ENCODE measurements around the gene SLC30A7. TPM values are rescaled to one million over a fixed set of nuclear protein-coding genes. Genes with fewer than 3 reads are reported as not detected.

The SLC30A7 gene
- total RNA-seq, 1 donor from 2014 or later, result 8.5 TPM

DNA sequence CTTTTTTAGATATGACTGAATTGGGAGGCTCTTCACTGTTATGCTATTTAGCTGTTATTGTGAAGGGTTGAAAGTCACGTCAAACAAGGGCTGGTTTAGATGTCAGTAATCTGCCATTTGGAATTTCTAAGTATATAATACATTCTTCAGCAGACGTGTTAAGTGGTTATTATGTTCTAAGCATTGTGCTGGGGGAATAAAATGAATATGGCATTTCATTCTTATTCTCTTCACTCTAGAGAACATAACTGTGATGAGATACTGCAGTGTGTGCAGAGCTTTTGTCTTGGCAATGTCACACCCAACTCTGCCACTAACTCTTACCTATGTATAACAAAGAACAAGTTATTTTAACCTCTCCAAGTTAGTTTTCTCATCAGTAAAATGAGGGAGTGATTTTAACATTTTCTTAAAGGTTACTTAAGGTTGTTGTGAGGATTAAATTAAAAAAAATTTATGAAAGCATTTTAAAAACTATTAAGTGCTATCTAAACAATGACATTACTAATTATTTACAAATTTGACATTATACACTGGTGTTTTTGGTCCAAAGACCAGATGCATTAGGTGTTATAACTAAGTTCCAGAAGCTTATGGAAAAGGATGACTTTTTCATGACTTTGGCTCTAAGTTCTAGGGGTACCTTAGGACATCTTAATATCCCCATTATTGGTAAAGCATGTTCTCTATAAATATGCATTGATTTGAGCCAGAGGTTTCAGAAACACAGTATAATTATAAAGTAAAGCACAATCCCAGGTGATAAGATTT lies 58.3 kb downstream of the SLC30A7 start:
- no peak for DNase-seq (ENCODE audit: low spot score)
- intact Hi-C loops (cut with DNase I), result no loop called here

DNA sequence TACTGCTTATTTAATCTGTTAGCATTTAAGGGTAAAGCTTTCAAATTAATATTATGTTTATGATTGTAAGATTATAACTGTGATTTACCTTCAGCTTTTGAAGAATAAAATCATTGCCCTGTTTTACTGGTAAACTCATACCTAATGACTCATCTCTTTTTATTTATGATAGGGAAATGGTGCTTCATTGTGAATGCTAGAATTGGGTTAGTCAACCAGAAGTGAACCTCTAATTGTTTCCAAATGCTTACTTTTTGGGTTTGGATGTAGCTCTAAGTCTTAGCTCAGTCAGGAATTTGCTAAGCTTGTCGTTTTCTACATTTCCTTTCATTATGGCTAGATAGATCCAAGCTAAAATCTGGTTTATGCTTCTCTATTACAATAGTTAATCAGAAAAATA lies 59.4 kb downstream of the SLC30A7 start:
- intact Hi-C loops (cut with DNase I), result no loop called here

DNA sequence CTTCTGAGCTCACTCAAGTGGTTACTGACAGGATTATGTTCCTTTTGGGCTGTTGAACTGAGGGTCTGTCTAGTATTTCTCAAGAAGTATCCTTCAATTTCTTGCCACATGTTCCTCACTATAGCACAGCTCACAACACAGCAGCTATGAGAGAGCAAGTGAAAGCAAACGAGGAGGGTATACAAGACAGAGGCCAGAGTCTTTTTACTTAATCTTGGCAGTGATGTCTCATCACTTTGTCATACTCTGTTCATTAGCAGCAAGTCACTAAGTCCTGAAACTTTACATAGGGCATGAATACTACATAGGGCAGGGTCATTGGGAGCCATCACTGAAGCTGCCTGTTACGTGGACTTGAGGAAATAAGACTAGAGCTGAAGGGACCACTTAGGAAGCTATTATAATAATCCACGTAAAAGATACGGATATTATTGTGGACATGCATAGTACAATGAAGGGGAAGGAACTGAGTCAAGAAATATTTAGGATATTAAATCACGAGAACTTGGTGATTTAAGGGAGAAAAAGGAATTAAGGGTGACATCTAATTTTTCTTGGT lies 63.7 kb downstream of the SLC30A7 start:
- intact Hi-C loops (cut with DNase I), result no loop called here
- DNase-seq (ENCODE audit: low spot score), result no peak

More for the DNA sequence above, 59.4 kb downstream of the SLC30A7 start:
- DNase-seq (ENCODE audit: low spot score), result no peak

DNA sequence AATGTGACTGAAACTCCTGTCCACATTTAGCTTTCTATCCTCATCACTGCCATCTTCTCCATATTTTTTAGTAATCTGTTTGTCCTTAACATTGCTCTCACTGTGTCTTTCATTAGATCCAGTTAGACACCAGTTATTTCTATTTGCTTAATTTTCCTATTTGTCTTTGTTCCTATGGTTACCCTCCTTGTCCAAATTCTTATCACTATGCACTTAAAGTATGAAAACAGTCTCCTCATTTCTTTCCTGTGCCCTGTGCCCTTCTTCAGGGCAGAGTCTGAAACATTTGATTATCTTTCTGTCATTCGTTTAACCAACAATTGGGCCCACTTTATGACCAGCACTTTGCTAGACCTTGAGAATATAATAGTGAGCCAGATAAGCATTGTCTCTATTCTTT lies 64.2 kb downstream of the SLC30A7 start:
- intact Hi-C loops (cut with DNase I), result no loop called here
- no peak for DNase-seq (ENCODE audit: low spot score)

DNA sequence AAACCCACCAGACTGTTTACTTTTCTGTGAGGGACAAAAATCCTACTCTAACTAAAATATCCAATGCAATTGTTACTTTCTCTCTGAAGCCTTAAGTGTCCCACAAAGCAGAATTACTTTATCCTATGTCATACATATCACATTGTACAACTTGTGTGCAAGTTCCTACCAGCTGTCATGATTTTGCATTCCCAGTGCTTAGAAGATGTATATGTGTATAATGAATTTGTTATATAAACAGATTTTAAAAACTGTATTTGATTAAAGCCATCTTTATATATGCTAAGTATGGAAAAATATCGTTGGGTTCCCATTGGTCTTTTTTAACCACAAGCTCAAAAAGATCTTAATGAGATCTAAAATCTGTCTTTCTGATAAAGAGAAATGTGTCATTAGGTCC lies 72.7 kb downstream of the SLC30A7 start:
- DNase-seq (ENCODE audit: low spot score), result no peak
- intact Hi-C loops (cut with DNase I), result no loop called here

DNA sequence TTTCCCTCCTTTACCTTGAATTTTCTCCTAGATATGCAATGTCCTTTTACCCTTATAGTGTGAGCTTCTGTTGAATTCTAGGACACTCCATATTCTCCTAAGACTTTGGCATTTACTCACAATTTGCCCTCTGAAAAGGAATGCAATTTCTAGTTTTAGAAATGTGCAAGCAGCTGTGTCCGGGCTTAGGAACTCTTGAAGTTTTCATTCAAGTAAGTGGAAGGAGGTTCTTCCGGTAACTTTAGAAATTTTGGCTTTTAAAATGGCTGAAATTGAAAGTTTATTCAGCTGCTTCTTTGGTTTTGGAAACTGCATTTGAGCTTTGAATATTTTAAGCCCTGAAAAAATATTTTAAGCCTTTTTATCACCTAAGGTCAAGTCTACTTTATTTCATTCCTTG lies 73.4 kb downstream of the SLC30A7 start:
- intact Hi-C loops (cut with DNase I), result no loop called here
- DNase-seq (ENCODE audit: low spot score), result no peak

DNA sequence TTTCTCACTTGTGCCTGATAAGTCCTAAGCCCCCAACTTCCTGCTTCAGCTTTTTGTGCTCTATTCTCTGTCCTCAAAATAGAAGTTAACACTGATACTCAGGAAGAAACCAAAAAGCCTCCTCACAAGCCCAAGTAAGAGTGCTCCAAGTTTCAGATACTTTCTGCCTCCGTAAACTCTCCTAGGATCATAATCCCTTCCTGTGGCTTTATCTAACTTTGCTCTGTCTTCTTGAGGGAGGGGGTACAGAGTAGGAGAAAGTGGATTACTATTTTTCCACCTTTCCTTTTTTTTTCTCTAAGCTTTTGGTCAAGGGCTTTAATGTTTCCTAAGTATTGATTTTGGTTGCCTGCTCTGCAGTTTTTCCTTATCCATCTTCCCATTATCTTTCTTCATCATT lies 75.1 kb downstream of the SLC30A7 start:
- intact Hi-C loops (cut with DNase I), result no loop called here
- DNase-seq (ENCODE audit: low spot score), result no peak

DNA sequence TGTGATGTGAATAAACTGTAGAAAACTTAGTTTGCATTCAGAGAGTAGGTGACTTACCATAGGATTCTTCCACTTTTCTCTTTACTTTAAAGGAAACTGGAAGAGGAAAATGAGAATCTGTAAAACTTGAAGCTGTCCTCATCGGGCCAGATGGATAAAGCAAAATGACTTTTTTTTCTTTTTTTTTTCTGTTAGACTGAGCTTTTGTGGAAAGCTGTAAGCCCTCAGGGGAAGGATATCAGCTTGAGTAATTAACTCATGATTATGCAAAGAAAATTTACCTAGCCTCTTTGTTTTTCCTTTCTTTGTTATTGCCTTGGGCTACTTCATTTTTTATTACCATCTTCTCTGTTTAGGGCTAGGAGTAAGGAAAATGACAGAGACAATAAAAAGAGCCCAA lies 76.3 kb downstream of the SLC30A7 start:
- intact Hi-C loops (cut with DNase I), result no loop called here
- DNase-seq (ENCODE audit: low spot score), result no peak

DNA sequence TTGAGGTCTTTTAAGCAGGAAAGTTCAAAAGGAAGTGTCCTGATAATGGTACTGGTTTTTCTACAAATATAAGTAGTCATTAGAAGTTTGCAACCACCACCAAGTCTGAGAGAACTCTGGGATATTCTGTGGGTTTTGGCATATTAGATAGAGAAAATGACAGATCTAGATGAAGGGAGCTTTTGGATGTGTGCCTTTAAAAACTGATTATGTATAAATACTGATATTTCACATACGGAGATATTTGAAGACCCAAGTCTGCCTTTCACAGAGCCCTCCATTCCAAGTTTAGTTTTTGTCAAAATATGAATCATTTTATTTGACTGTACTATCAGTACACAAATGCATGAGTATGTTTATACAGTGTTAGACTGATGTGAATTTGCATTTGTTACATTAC lies 81.0 kb downstream of the SLC30A7 start:
- no peak for DNase-seq (ENCODE audit: low spot score)
- intact Hi-C loops (cut with DNase I), result no loop called here

DNA sequence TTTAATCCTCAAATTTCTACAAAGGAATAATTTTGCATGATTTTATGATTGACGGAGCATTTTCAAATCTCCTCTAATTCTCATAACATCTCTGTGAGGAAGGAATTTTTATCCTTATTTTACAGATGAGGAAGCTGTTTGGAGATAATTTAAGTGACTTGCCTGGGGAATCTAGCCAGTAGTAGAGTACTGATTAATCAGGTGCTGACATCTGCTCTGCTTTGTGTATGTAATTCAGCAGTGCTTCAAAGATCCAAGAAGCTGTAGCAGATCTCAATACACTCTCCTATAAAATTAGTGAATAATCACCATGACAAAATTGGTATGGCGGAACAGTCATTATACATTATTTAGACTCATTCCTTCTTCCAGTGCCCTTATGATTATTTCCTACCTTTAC lies 83.7 kb downstream of the SLC30A7 start:
- no peak for DNase-seq (ENCODE audit: low spot score)
- intact Hi-C loops (cut with DNase I), result no loop called here

DNA sequence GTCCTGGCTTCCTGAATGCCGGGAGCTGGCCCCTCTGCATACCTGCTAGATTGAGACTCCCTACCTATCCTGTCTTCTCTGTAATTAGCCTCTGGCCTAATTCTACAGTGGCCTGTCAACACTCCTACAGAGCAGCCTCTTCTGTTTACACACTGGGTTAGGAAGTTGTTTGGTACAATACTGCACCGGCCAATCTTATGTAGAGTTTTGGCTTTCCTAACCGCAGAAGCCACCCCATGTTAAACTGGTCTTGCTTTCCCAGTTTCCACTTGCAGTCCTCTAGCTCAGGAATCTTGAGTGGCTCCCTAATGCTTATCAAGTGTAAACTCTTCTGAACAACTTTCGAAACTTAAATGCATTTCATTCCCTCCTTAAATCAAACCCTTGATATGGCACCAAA lies 86.9 kb downstream of the SLC30A7 start:
- intact Hi-C loops (cut with DNase I), result no loop called here
- DNase-seq (ENCODE audit: low spot score), result no peak

DNA sequence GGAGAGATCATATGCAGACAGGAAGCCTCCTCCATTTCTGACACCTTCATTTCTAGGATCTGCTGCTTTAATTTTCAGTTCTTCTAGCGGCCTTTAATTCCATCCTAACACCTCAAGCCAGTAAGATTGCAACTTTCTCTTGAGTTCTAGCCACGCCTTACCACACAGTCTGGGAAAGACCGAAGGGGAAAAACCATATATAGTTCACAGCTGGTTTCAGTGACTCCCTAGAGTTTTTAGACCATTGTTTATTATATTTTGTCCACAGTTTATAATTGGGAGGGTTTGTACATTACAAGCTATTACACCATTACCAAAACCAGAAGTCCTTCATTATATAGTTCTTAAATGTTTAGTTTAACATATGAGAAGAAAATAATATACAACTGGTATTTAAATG lies 92.2 kb downstream of the SLC30A7 start:
- intact Hi-C loops (cut with DNase I), result no loop called here
- no peak for DNase-seq (ENCODE audit: low spot score)

DNA sequence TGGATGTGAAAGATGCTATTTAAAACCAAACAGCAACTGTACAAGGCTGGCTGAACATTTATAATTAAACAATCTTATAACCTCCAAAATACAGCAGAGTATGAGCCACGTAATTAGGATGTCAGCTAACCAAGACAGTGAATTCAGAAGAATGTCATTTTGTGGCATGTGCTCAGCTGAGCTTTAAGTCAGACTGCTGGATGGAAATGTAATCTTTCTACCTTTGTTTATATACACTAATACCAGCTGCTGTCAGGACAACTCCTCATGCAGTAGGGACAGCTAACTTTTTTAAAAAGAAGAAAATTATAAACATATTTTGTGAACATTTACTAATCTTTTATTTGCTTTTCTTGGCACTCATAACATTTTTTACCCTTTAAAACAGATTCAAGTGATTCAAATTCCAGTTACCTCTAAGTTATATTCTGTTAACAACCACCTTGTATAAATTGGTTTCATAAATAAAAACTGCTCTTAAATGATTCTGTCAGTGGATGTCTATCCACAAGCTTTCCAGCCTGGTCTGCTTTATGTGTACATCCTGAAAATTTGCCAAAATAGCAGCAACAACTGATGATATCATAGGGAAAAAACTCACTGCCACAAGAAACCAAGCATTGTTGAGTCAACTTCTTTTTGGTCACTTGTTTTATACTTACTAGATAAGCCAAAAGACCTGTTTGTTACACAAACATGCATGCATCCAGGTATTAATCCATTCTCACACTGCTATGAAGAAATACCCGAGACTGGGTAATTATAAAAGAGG lies 93.6 kb downstream of the SLC30A7 start:
- no peak for DNase-seq (ENCODE audit: low spot score)
- intact Hi-C loops (cut with DNase I), result no loop called here

DNA sequence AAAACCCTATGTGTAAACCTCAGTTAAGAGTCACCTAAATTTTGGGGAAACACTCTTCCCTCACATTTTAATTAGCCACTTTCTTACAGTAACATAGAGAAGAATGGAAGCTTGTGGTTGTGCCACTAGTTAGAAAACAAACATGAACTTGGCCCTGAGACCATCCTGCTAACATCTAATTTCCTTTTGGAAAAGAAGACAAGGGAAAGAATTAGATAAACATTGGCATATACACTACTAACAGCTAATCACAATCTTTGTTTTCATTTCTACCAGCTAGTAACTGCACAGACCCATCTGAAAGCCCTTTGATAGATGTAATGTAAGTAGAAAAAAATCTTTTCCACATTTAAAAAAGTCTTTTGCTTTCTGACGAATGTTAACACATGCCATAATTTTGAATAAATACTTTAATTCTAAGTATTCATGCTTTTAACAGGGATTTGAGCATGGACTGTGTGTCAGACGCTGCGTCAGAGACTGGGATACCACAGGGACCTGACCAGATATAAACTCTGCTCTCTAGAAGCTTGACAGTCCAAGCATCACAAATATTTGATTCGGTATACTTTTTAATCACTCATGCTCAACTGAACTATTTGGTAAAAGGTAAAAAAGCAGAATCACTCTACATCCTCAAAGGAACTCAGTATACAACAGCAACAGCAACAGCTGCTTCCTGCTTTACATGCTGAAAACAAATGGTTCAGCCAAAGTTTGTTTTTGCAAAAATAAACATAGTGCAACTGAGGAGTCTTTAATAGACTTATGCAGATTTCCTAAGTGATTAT lies 99.5 kb downstream of the SLC30A7 start:
- intact Hi-C loops (cut with DNase I), result no loop called here
- no peak for DNase-seq (ENCODE audit: low spot score)

DNA sequence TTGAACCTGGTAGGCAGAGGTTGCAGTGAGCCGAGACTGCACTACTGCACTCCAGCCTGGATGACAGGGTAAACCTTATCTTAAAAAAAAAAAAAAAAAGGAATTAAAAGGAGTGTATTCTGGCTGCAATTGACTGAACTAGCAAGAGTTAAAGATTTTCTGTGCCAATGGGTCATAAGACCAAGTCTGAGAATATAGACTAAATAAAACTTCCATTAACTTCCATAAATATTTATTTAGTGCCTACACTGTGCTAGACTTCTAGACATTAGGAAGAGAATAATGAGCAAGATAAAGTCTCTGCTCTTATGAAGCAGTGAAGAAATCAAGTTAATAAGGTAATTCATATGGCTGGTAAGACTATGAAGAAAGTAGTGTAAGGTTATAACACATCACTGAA lies 102.5 kb downstream of the SLC30A7 start:
- intact Hi-C loops (cut with DNase I), result no loop called here
- no peak for DNase-seq (ENCODE audit: low spot score)

DNA sequence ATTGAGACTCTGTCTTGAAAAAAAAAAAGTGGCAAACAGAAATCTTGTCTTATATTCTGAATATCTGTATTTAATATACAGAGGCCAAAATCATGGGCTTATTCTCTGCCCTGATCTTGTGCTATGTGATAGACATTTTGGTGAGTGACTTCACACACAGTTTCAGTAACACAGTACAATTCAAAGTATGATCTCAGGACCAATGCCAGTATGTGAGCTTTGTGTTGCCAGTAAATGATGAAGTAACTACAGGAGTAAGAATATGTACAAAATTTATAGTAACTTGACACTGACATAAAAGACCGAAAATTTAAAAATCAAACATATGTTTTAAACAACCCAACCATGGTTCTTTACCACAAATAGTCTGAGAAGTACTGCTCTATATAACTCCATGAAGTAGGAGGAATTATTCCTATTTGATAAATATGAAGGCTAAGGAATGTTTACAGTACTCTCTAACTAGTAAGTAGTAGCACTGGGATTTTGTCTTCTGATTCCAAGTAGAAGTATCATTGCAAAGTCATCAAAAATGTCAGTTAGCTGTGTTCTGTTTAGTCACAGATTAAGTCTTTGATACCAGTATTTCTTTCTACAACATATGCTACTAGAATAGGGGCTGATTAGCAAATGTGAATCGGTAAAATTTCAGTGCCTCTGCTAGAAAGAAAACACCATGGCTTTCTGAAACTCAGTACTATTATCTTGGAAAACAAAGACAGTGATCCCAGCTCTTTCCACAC lies 104.4 kb downstream of the SLC30A7 start:
- DNase-seq (ENCODE audit: low spot score), result no peak
- intact Hi-C loops (cut with DNase I), result no loop called here

DNA sequence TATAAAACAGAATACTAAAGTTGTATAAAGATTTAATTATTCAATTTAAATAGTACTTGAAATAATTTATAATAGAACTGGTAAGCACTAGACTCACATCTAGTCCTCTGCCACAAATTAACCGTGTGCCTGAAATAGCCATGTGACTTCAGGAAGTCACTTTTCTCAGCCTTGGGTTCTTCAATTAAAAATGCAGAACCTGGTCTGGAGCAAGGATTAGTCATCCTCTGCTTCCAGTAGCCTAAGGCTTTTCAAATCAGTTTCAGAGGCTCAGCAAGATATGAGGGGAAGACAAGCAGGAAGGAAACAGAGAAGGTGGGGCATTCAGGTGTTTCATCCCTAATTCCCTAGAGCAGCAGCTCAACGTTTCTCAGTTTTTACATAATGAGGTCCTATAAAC lies 106.7 kb downstream of the SLC30A7 start:
- intact Hi-C loops (cut with DNase I), result loop anchor here (1.0 kb wide), 1 partner anchor 24 kb away; no protein-coding TSS in a partner anchor
- no peak for DNase-seq (ENCODE audit: low spot score)

DNA sequence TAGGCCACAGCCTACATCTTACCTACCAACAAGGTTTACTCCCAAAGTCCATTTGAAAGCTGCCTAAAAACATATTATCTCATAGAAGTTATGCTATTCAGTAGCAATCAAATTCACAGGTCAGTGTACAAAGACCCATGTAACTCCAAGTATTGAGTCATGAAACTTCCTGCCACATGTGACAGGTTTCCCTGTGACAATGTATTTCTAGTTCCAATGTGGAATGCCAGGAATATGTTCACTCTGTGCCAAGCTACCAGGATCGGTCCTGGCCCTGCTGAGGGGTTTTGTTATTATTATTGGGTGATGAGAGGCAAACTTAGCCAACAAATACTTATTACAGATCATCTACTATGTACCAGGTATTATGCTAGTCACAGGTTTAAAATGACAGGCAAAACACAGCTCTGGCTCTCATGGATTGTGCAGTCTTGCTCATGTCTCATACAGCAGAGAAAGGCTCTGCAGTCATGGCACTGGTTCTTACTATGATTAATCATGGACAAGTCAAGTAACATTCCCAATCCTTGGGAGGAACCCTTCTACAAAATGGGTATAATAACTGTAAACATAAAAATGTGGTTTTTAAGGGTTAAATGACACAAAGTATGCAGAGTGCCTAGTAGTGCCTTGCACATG lies 107.2 kb downstream of the SLC30A7 start:
- DNase-seq (ENCODE audit: low spot score), result no peak

DNA sequence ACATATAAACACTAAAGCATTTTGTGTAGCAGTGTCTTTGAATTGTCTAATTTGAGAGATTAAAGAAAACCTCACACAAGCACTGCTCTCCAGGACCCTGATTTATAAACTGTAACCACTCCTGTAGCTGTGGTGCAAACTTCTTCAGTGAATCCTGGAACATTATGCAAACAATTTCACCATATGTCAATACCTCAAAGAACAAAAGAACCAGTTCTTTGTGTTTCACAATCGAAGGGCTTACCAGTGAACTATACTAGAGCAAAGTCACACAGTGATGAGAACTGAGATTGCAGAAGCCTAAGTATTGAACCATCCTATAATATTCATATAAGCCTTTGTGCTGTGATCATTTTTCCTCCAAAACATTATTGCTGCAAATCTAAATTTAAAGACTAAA lies 108.2 kb downstream of the SLC30A7 start:
- no peak for DNase-seq (ENCODE audit: low spot score)
- intact Hi-C loops (cut with DNase I), result no loop called here

More for the DNA sequence above, 107.2 kb downstream of the SLC30A7 start:
- intact Hi-C loops (cut with DNase I), result no loop called here

Measured in cardiac septum (tissue), 1 donor.